Loucy (cell line): ENCODE measurements around the gene PHC1.
"Not testable (repeated sequence)": the region's sequence is repeated elsewhere in the genome, so short reads cannot be mapped to it uniquely, and the experiment has no call there.

ENCODE experiments used
- H2AFZ ChIP-seq: fragments of 200-600 bp; sonication (generic); 2 replicates; pipeline ENCODE4 v1.6.0; 2016; ENCODE audit warnings: antibody characterized with exemption, mild to moderate bottlenecking, low read length, moderate library complexity
- H3F3A ChIP-seq: fragments of 200-600 bp; 2 replicates; pipeline ENCODE4 v1.6.0; 2016; ENCODE audit warnings: antibody characterized with exemption, low read depth, mild to moderate bottlenecking
- H3K27me3 ChIP-seq: fragments of 200-600 bp; sonication (generic); 2 replicates; pipeline ENCODE4 v1.6.1; 2014; ENCODE audit warnings: low read length, mild to moderate bottlenecking; ENCODE audit not compliant: insufficient read depth, poor library complexity, severe bottlenecking
- H3K36me3 ChIP-seq: fragments of 200-600 bp; sonication (generic); 2 replicates; pipeline ENCODE4 v1.6.1; 2016; ENCODE audit warnings: low read length; ENCODE audit not compliant: insufficient read depth
- H3K4me1 ChIP-seq: fragments of 200-600 bp; sonication (generic); 2 replicates; pipeline ENCODE4 v1.5.1; 2014; ENCODE audit warnings: low read length, mild to moderate bottlenecking; ENCODE audit not compliant: insufficient read depth, poor library complexity, severe bottlenecking
- H3K4me2 ChIP-seq: fragments of 200-600 bp; sonication (generic); 2 replicates; pipeline ENCODE4 v1.6.0; 2014; ENCODE audit warnings: antibody characterized with exemption, low read length, low read depth, mild to moderate bottlenecking; ENCODE audit not compliant: poor library complexity, severe bottlenecking
- H3K4me3 ChIP-seq: fragments of 200-600 bp; sonication (generic); 2 replicates; pipeline ENCODE4 v1.5.1; 2014; ENCODE audit warnings: low read length, mild to moderate bottlenecking, mixed read lengths; ENCODE audit not compliant: poor library complexity, severe bottlenecking
- H3K79me2 ChIP-seq: fragments of 200-600 bp; sonication (generic); 2 replicates; pipeline ENCODE4 v1.6.1; 2014; ENCODE audit warnings: low read length; ENCODE audit not compliant: insufficient read depth
- H3K9ac ChIP-seq: fragments of 200-600 bp; sonication (generic); 2 replicates; pipeline ENCODE4 v1.6.0; 2014; ENCODE audit warnings: mild to moderate bottlenecking, low read depth, low read length, moderate library complexity; ENCODE audit not compliant: poor library complexity, severe bottlenecking
- H3K9me2 ChIP-seq: fragments of 200-600 bp; sonication (generic); replicated peaks from 2 replicates; pipeline ENCODE4 v1.6.1; 2016; ENCODE audit warnings: low read depth, low read length, mixed read lengths
- H3K9me3 ChIP-seq: fragments of 200-600 bp; sonication (generic); 2 replicates; pipeline ENCODE4 v1.6.1; 2014; ENCODE audit warnings: mild to moderate bottlenecking, antibody characterized with exemption, low read length, low read depth; ENCODE audit not compliant: insufficient read depth
- H4K20me1 ChIP-seq: fragments of 200-600 bp; sonication (generic); 2 replicates; pipeline ENCODE4 v1.6.0; 2014; ENCODE audit warnings: antibody characterized with exemption, low read length, mild to moderate bottlenecking; ENCODE audit not compliant: insufficient read depth, poor library complexity, severe bottlenecking
- CTCF ChIP-seq: fragments of 200-600 bp; sonication (generic); conservative IDR thresholded peaks from 2 replicates; pipeline ENCODE4 v1.5.1; 2014; ENCODE audit warnings: mild to moderate bottlenecking, antibody characterized with exemption, low read length
- EZH2phosphoT487 ChIP-seq: fragments of 200-600 bp; IDR thresholded peaks from 2 replicates; pipeline ENCODE4 v1.6.1; 2018; ENCODE audit warnings: antibody characterized with exemption, mild to moderate bottlenecking, moderate library complexity, borderline replicate concordance

The PHC1 gene

GRCh38 chr12:8917751-8918150 lies 3.4 kb downstream of the PHC1 start:
- no peaks in the 10 kb centered on the region for H3K27me3 ChIP-seq
- H3K9ac ChIP-seq, result no peak overlapping the region
- peaks cover 4% of the 10 kb centered on the region for H4K20me1 ChIP-seq
- H3K79me2 ChIP-seq, result peaks cover 22% of the 10 kb centered on the region
- peaks cover 39% of the 10 kb centered on the region for H3K4me1 ChIP-seq
- H3K36me3 ChIP-seq, result peaks cover 3% of the 10 kb centered on the region; the same call in 1 of the 2 replicates
- H3K4me2 ChIP-seq, result peak overlapping the region; percentile 94
- no peaks in the 10 kb centered on the region for H3K9me2 ChIP-seq
- no peak overlapping the region for H3K4me3 ChIP-seq
- no peaks in the 10 kb centered on the region for H3K9me3 ChIP-seq
- H2AFZ ChIP-seq, result no peak overlapping the region
- TF ChIP-seq CTCF, result no peak
- TF ChIP-seq EZH2phosphoT487, result no peak
- no peaks in the 10 kb centered on the region for H3F3A ChIP-seq

GRCh38 chr12:8919643-8920042 lies 5.3 kb downstream of the PHC1 start:
- not testable (repeated sequence) for H3K4me2 ChIP-seq, H3F3A ChIP-seq, H4K20me1 ChIP-seq, H3K4me3 ChIP-seq, H3K9me3 ChIP-seq, H3K9ac ChIP-seq, H3K27me3 ChIP-seq, H3K36me3 ChIP-seq, H3K9me2 ChIP-seq, H2AFZ ChIP-seq
- Histone ChIP-seq H3K79me2 (peaks cover 22% of the 10 kb centered on the region), H3K4me1 (peaks cover 26% of the 10 kb centered on the region)

GRCh38 chr12:8922544-8922943 lies 8.2 kb downstream of the PHC1 start:
- no peaks in the 10 kb centered on the region for H3F3A ChIP-seq
- no peak overlapping the region for H3K4me2 ChIP-seq
- no peaks in the 10 kb centered on the region for H3K4me1 ChIP-seq
- H3K27me3 ChIP-seq, result no peaks in the 10 kb centered on the region
- H3K4me3 ChIP-seq, result no peak overlapping the region
- no peaks in the 10 kb centered on the region for H3K9me2 ChIP-seq
- no peak overlapping the region for H3K9ac ChIP-seq
- no peaks in the 10 kb centered on the region for H3K79me2 ChIP-seq
- no peak overlapping the region for H2AFZ ChIP-seq
- H3K36me3 ChIP-seq, result peaks cover 13% of the 10 kb centered on the region; the same call in 1 of the 2 replicates
- TF ChIP-seq EZH2phosphoT487, result no peak
- 0 out of 2 replicates have a peak, but pooled peaks have one; percentile 19 for TF ChIP-seq CTCF
- no peaks in the 10 kb centered on the region for H3K9me3 ChIP-seq
- no peaks in the 10 kb centered on the region for H4K20me1 ChIP-seq

GRCh38 chr12:8930655-8931323 lies 16.5 kb downstream of the PHC1 start:
- not testable (repeated sequence) for H3K4me2 ChIP-seq, H2AFZ ChIP-seq, H3K27me3 ChIP-seq, H3K9me3 ChIP-seq, H3K4me3 ChIP-seq, H3K79me2 ChIP-seq, H3K9ac ChIP-seq, H3F3A ChIP-seq, H3K4me1 ChIP-seq, H3K9me2 ChIP-seq, H4K20me1 ChIP-seq
- peaks cover 39% of the 10 kb centered on the region; the same call in 1 of the 2 replicates for H3K36me3 ChIP-seq

- peaks cover 45% of the 10 kb centered on the region; the same call in 1 of the 2 replicates for H3K36me3 ChIP-seq
- H3F3A ChIP-seq, H3K9ac ChIP-seq, H4K20me1 ChIP-seq, H3K9me3 ChIP-seq, H2AFZ ChIP-seq, H3K9me2 ChIP-seq, H3K4me2 ChIP-seq, H3K4me3 ChIP-seq, H3K4me1 ChIP-seq, H3K27me3 ChIP-seq, H3K79me2 ChIP-seq: not testable (repeated sequence)
These were observed 18.2 kb downstream of the PHC1 start for GRCh38 chr12:8932464-8932863.

GRCh38 chr12:8934080-8934479 lies 19.8 kb downstream of the PHC1 start:
- H2AFZ ChIP-seq, H3K4me2 ChIP-seq, H3K4me3 ChIP-seq, H3K9me3 ChIP-seq, H3K9me2 ChIP-seq, H3K79me2 ChIP-seq, H4K20me1 ChIP-seq, H3F3A ChIP-seq, H3K27me3 ChIP-seq, H3K4me1 ChIP-seq, H3K9ac ChIP-seq: not testable (repeated sequence)
- peaks cover 61% of the 10 kb centered on the region; the same call in 1 of the 2 replicates for H3K36me3 ChIP-seq
